Right renal pelvis (tissue), 4 donors: ENCODE results near the gene UGT1A10. TPM values are rescaled to one million over a fixed set of nuclear protein-coding genes. Genes with fewer than 3 reads are reported as not detected.
"Not testable (repeated sequence)": the region's sequence is repeated elsewhere in the genome, so short reads cannot be mapped to it uniquely, and the experiment has no call there.

Experiments used
- DNase-seq, 4 donors: peaks; one replicate each; pipeline ENCODE4 v3.0.0-alpha.2; 2013; ENCODE audit warnings: low read depth in 4 of 4, low spot score in 3 of 4, missing footprints in 1 of 4
- polyA plus RNA-seq, 4 donors: library from polyadenylated mRNA; unstranded; fragments of 120-200 nt; gene quantifications; one replicate each; pipeline ENCODE4 v1.2.1, GENCODE V29; 2013; ENCODE audit not compliant: insufficient read length in 4 of 4

The UGT1A10 gene
- under 1 TPM in 1 of 4 donors, not detected in 3; 0.03 TPM for polyA plus RNA-seq

DNA sequence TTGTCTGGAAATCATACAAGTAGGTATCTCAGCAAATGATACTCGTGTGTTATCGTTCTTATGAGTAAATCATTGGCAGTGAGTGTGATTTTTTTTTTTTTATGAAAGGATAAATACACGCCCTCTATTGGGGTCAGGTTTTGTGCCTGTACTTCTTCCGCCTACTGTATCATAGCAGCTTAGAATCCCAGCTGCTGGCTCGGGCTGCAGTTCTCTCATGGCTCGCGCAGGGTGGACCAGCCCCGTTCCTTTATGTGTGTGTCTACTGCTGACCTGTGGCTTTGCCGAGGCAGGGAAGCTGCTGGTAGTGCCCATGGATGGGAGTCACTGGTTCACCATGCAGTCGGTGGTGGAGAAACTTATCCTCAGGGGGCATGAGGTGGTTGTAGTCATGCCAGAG is at the start of gene UGT1A10:
Gene UGT1A10, plus strand, starts transcription at position 143 of the 400 bp plus-strand sequence. Its CDS starts 75 bp downstream, at position 218.
- DNase-seq, result not testable (repeated sequence)

DNA sequence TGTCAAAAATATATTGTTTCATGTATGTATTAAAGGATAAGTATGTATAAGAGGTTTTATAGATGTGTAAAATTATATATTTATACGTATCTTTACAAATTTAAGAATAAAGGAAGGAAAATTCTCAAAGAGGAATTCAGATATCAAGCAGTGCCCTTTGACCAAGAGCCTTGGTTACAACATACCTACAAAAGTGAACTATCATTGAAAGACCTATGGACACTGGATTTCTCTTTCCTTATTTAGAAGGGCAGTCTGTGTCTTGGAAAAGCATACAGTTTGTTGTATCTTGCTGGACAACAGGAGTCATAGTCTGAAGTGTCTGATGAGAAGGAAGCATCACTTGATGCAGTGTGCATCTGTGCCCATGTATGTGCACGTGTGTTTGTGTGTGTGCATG is 47.8 kb upstream of the UGT1A10 start:
- DNase-seq, result no peak

DNA sequence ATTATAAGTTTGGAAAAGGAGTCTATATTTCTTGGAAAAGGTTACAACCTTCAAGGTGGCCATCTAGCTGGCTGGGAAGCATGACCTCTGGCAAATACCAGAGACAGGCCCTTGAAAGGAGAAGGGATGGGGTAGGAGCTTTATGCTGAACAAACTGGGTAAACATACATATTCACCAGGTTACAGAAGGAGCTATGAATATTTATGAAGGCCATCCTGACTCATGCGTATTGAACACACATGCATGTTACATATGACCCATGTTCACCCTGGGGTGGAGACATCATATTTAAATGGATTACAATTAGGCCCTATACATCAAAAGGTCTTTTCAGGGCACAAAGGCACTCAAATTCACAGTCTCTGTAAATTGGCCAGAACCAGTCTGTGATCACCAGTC is 43.5 kb upstream of the UGT1A10 start:
- DNase-seq, result not testable (repeated sequence)

DNA sequence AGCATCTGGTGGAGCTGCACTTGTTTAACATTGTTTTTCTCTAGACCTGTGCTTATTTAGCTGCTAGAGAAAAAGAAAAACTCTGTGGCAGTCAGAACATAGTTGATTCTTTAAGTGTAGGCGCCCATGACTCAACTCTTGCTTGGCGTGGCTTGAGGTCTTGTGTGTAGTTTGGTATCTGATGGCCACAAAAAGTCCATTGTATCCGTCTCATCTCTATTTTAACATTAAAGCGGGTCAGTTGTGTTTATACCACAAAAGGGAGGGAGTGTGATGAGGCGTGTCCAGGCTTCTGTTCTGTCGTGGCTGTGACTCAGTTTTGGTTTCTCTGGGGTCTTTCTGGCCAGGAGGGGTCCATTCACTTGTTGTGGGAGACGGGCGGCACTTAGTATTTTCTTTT is 43.0 kb upstream of the UGT1A10 start:
- no peak for DNase-seq

DNA sequence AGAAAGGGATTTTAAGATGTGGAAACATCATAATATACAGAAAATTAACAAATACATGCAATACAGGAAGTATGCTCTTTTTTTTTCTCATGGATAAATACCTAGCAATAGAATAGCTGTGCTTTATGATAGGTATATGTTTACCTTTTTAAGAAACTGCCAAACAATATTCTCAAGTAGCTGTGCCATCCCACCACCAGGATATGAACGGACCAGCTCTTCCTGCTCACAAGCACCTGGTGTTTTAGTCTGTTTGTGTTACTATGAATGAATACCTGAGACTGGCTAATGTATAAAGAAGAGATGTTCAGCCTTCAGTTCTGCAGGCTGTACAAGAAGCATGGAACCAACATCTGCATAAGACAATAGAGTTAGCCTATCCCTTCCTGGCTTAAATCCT is 38.7 kb upstream of the UGT1A10 start:
- no peak for DNase-seq

DNA sequence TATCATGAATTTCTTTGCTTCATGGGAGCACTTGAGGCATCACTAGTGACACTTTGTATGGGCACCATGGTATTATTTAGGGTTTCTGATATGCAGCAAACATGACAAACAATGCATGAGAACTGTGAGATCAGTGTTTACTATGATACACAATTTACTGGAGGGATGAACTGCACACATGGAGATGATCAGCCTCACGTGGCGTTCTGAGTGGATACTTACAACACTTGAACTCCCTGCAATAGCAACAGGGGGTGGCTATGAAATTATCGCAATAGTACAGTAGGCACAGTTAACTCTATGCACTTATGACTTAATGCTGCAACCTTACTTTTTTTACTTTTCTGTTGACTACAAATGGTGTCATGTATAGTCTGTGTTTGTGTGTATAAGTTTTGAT is 37.3 kb upstream of the UGT1A10 start:
- DNase-seq, result no peak

DNA sequence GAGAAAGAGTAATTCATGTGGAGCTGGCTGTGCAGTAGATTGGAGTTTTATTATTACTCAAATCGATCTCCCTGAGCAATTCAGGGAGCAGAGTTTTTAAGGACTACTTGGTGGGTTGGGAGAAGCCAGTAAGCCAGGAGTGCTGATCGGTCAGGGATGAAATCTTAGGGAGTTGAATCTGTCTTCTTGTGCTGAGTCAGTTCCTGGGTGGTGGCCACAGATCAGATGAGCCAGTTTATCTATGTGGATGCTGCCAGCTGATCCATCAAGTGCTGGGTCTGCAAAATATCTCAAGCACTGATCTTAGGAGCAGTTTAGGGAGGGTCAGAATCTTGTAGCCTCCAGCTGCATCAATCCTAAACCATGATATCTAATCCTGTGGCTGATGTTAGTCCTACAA is 35.9 kb upstream of the UGT1A10 start:
- DNase-seq, result no peak

DNA sequence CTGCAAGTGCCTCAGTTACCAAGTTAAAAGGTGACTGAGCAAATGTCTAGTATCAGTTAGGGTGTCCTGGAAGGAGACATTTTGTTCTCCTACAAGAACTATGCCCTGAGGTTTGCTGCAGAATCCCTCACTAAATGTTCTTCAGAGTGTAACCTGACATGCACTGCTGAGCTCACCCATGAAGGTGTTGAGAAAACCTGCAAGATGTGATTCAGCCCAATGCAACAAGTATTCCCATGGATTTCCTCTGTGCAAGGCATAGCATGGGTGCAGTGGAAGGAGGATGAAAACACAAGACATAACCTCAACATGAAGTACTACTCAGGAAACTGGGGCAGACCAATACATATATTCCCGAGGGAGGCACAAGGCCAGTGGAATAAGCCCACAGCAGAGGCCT is 34.2 kb upstream of the UGT1A10 start:
- DNase-seq, result no peak

DNA sequence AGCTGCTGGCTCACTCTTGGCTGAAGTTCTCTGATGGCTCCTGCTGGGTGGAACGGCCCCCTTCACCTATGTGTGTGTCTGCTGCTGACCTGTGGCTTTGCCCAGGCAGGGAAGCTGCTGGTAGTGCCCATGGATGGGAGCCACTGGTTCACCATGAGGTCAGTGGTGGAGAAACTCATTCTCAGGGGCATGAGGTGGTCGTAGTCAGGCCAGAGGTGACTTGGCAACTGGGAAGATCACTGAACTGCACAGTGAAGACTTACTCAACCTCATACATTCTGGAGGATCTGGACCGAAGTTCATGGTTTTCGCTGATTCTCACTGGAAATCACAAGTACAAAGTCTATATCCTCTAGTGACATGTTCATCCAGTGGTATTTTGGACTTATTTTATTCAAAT is 32.7 kb upstream of the UGT1A10 start:
- no peak for DNase-seq

DNA sequence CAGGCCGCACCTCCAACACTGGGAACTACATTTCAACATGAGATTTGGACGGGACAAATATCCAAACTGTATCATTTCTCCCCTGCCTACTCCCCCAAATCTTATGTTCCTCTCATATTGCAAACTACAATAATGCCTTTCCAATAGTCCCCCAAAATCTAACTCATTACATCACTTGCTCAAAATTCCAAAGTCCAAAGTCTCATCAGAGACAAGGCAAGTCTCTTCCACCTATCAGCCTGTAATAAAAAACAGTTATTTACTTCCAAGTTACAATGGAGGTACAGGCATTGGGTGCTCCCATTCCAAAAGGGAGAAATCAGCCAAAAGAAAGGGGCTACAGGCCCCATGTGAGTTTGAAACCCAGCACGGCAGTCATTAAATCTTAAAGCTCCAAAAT is 31.4 kb upstream of the UGT1A10 start:
- no peak for DNase-seq

DNA sequence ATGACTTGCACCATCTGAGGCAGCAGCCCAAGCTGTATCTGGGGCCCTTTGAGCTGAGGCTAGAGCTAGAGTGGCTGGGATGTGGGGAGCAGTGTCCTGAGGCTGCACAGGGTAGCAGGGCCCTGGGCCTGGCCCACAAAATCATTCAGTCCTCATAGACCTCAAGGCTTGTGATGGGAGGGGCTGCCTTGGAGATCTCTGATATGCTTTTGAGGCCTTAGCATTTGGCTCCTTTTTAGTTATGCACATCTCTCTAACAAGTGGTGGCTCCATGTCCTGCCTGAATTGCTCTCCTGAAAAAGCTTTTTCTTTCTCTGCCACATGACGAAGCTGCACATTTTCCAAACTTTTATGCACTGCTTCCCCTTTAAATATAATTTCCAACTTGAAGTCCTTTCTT is 30.6 kb upstream of the UGT1A10 start:
- no peak for DNase-seq

DNA sequence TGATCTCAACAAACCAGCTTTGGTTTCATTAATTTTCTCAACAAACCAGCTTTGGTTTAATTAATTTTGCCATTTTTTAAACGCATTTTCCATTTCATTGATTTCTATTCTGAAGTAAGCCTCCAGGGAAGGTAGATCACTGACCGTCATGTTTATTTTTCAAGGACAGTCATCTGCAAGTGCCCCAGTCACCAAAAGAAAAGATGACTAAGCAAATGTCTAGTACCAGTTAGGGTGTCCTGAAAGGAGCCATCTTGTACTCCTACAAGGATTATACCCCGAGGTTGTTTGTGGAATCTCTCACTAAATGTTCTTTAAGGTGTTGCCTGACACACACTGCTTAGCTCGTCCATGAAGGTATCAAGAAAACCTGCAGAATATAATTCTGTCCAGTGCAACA is 25.0 kb upstream of the UGT1A10 start:
- no peak for DNase-seq

DNA sequence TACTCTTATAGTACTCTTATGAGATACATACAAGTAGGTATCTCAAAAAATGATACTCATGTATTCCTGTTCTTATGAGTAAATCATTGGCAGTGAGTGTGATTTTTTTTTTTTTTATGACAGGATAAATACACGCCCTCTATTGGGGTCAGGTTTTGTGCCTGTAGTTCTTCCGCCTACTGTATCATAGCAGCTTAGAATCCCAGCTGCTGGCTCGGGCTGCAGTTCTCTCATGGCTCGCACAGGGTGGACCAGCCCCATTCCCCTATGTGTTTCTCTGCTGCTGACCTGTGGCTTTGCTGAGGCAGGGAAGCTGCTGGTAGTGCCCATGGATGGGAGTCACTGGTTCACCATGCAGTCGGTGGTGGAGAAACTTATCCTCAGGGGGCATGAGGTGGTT is 18.8 kb upstream of the UGT1A10 start, which contains the start of gene UGT1A8:
Gene UGT1A8, plus strand, starts transcription at position 158 of the 400 bp plus-strand sequence. Its CDS starts 75 bp downstream, at position 233.
- not testable (repeated sequence) for DNase-seq

DNA sequence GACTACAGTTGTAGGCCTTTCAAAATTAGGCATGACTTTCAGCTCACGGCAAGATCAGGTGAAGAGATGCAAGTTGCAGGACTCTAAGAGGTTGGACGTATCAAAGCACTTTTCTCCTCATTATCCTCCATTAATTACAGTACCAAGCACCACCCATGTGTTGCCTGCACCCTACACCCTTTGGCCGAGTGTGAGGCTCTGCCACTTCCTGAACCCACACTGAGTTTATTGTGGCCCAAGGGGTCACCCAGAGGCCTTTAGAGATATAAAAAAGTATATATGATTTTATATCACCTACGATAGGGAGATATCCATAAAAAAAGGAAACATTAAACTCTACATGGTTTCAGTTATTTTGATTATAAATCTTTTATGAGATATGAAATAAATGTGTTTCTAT is 16.0 kb upstream of the UGT1A10 start:
- DNase-seq, result no peak

DNA sequence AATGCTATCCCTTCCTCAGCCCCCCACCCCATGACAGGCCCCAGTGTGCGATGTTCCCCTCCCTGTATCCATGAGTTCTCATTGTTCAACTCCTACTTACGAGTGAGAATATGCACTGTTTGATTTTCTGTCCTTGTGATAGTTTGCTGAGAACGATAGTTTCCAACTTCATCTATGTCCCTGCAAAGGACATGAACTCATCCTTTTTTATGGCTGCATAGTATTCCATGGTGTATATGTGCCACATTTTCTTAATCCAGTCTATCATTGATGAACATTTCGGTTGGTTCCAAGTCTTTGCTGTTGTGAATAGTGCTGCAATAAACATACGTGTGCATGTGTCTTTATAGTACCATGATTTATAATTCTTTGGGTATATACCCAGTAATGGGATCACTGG is 14.4 kb upstream of the UGT1A10 start:
- not testable (repeated sequence) for DNase-seq

DNA sequence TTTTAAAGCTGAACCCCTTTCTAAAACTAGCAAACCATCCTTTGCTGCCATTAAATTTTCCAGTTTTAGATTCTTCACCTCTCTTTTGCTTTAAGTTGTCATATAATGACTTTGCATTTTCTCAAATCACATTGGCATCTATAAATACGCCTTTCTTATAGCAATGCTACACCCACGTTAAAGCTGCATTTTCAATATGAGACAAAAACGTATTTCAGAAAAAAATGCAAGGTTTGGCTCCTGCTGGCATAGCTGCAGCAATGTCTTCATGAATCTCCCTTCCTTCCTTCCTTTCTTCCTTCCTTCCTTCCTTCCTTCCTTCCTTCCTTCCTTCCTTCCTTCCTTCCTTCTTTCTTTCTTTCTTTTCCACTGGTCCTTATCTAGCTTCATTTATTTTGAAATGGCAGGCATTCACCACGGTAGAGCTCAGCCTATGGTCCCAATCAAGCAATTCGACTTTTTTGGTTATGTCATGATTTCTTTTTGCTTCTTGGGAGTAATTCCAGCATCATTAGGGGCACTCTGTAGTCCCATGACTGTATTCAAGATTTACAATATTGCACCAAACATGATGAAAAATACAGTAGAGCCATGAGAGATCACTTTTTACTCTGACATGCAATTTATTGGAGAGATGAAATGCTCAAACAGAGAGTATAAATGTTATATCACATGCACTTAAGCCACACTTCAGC is 8.8 kb upstream of the UGT1A10 start:
- no peak for DNase-seq

DNA sequence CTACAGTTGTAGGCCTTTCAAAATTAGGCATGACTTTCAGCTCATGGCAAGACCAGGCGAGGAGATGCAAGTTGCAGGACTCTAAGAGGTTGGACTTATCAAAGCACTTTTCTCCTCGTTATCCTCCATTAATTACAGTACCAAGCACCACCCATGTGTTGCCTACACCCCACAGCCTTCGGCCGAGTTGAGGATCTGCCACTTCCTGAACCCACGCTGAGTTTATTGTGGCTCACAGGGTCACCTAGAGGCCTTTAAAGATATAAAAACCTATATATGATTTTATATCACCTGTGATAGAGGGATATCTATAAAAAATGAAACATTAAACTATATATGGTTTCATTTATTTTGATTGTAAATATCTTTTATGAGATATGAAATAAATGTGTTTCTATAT is 2.6 kb downstream of the UGT1A10 start:
- DNase-seq, result no peak

DNA sequence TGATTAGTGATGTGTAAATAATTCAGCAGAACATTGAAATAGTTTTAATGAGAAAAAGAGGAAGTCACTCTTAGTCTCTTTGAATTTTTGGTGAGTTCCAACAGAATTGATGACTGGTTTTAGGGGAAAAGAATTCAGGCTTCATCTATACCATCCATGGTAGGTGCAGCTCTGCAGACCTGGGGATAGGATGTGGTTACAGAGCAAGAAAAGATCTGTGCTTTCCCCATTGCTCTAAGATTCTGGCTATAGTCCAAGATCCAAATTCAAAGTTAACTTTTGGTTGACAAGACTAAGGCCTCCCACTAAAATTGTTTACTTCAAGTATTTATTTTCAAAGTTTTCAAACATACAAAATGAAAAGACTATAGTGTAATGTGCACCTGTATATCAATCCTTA is 3.6 kb downstream of the UGT1A10 start:
- no peak for DNase-seq

DNA sequence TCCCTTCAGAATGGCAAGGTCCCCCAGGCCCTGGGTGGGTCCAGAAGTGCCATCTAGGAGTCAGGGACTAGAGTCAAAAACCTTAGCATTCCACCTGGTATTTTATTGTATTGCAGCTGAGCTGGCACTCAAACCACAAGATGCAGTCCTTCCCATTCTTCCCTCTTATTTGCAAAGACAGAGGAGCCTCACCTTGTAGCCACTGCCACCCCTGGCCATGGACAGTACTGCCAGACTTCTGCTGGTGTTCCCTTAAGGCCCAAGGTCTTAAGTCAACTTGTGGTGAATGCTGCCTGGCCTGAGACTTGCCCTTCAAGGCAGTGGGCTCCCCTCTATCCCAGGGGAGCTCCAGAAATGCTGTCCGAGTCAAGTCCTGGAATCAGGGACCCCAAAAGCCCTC is 6.9 kb downstream of the UGT1A10 start:
- no peak for DNase-seq

DNA sequence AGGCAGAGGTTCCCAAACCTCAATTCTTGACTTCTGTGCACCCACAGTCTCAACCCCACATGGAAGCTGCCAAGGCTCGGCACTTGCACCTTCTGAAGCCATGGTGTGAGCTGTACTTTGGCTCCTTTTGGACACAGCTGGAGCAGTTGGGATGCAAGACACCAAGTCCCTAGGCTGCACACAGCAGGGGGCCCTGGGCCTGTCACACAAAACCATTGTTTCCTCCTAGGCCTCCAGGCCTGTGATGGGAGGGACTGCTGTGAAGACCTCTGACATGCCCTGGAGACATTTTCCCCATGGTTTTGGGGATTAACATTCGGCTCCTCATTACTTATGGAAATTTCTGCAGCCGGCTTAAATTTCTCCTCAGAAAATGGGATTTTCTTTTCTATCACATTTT is 9.8 kb downstream of the UGT1A10 start:
- DNase-seq, result not testable (repeated sequence)

DNA sequence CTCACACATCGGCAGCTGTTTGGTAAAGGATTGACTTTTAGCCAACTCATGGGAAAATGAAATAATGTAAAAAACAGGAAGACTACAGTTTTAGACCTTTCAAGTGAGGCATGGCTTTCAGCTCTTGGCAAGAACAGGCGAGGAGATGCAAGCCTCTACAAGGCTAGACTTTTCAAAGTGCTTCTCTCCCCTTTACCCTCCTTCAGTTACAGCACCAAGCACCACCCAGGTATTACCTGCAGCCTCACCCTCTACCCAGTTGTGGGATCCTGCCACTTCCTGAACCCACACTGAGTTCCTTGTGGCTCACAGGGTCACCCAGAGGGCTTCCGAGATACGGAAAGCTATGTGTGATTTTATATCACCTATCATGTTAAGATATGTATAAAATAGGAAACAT is 14.7 kb downstream of the UGT1A10 start:
- no peak for DNase-seq

DNA sequence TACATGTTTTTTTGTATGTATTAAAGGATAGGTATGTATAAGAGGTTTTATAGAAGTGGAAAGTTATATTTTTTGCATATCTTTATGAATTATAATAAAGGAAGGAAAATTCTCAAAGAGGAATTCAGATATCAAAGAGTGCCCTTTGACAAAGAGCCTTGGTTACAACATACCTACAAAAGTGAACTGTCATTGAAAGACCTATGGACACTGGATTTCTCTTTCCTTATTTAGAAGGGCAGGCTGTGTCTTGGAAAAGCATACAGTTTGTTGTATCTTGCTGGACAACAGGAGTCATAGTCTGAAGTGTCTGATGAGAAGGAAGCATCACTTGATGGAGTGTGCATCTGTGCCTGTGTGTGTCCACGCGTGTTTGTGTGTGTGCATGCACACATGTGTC is 15.2 kb downstream of the UGT1A10 start:
- DNase-seq, result no peak

DNA sequence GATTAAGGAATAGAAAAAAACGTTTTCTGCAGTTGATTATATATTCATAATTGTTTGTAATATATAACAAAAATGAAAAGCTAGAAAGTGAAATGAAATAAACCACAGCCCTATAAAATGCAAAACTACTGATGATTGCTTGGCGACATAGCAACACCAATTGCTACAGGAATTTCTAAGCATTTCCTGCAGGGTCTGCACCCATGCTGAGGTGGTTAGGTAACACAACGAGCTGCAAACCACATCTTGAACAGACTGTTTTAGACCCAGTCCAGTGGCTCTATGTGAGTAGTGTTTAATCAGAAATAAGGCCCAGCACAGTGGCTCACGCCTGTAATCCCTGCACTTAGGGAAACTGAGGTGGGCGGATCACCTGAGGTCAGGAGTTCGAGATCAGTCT is 18.3 kb downstream of the UGT1A10 start:
- DNase-seq, result no peak
